GM18907 (cell line): Measurements from ENCODE around the gene SLC22A7.
"Not testable (repeated sequence)": the region's sequence is repeated elsewhere in the genome, so short reads cannot be mapped to it uniquely, and the experiment has no call there.

Experiments used
- ATAC-seq: cut with Tn5 transposase; IDR thresholded peaks from one replicate; pipeline ENCODE4 v1.9.1; 2021; ENCODE audit warnings: mild to moderate bottlenecking, moderate library complexity; ENCODE audit not compliant: unreplicated experiment

Gene SLC22A7

GRCh38 chr6:43299338-43300293 lies 1.6 kb downstream of the SLC22A7 start:
- ATAC-seq, result no peak

GRCh38 chr6:43301081-43301870 lies 3.2 kb downstream of the SLC22A7 start:
- no peak for ATAC-seq

GRCh38 chr6:43302126-43302525 lies 4.1 kb downstream of the SLC22A7 start:
- ATAC-seq, result no peak

GRCh38 chr6:43303006-43303405 lies 4.9 kb downstream of the SLC22A7 start:
- not testable (repeated sequence) for ATAC-seq

- no peak for ATAC-seq
Observed at GRCh38 chr6:43303751-43304331, 5.8 kb downstream of the SLC22A7 start.

- no peak for ATAC-seq
Observed at GRCh38 chr6:43304361-43304760, 6.3 kb downstream of the SLC22A7 start.

- no peak for ATAC-seq
Observed at GRCh38 chr6:43304882-43305281, 6.8 kb downstream of the SLC22A7 start.

- ATAC-seq, result no peak
Observed at GRCh38 chr6:43306086-43306485, 8.0 kb downstream of the SLC22A7 start.

GRCh38 chr6:43307451-43308100 lies 9.5 kb downstream of the SLC22A7 start:
- ATAC-seq, result no peak

GRCh38 chr6:43308101-43308989 lies 10.3 kb downstream of the SLC22A7 start, which contains the start of gene CRIP3:
Gene CRIP3 (minus strand): TSS chr6:43308826. CDS start chr6:43308792, 34 bp downstream.
- peak; percentile 56 for ATAC-seq

GRCh38 chr6:43308990-43309477 lies 11.0 kb downstream of the SLC22A7 start:
- no peak for ATAC-seq

GRCh38 chr6:43310134-43310533 lies 12.1 kb downstream of the SLC22A7 start:
- no peak for ATAC-seq

GRCh38 chr6:43310624-43311023 lies 12.6 kb downstream of the SLC22A7 start:
- ATAC-seq, result no peak

- no peak for ATAC-seq
Observed at GRCh38 chr6:43311666-43312065, 13.6 kb downstream of the SLC22A7 start.

GRCh38 chr6:43313813-43314212 lies 15.8 kb downstream of the SLC22A7 start:
- ATAC-seq, result no peak

- no peak for ATAC-seq
Observed at GRCh38 chr6:43318011-43318410, 20.0 kb downstream of the SLC22A7 start.

- ATAC-seq, result no peak
Observed at GRCh38 chr6:43325876-43326275, 27.8 kb downstream of the SLC22A7 start.

- ATAC-seq, result no peak
Observed at GRCh38 chr6:43328528-43328927, 30.5 kb downstream of the SLC22A7 start.

GRCh38 chr6:43331470-43331869 lies 33.4 kb downstream of the SLC22A7 start:
- ATAC-seq, result no peak

- ATAC-seq, result no peak
Observed at GRCh38 chr6:43331891-43332290, 33.8 kb downstream of the SLC22A7 start.
